Liver (tissue), 3 donors: ENCODE data around the gene LRRC45.

Source experiments
- EGR1 ChIP-seq, 2 donors: IDR thresholded peaks; 2 replicates each; pipeline ENCODE4 v1.6.1; 2016 to 2018; ENCODE audit warnings: antibody characterized with exemption in 2 of 2, low read depth in 2 of 2
- FOXA1 ChIP-seq: IDR thresholded peaks from 2 replicates; pipeline ENCODE4 v1.6.1; 2016; ENCODE audit warnings: antibody characterized with exemption
- GABPA ChIP-seq, 2 donors: IDR thresholded peaks in 1 of 2; conservative IDR thresholded peaks in 1 of 2; 2 replicates each; pipeline ENCODE4 v1.6.1; 2016; ENCODE audit warnings: antibody characterized with exemption in 2 of 2, mild to moderate bottlenecking in 1 of 2, moderate library complexity in 1 of 2
- JUND ChIP-seq, 2 donors: IDR thresholded peaks; 2 replicates each; pipeline ENCODE4 v1.6.1; 2016; ENCODE audit warnings: antibody characterized with exemption in 2 of 2
- RAD21 ChIP-seq, 2 donors: IDR thresholded peaks; 2 replicates each; pipeline ENCODE4 v1.6.1; 2016; ENCODE audit warnings: antibody characterized with exemption in 2 of 2, mild to moderate bottlenecking in 2 of 2
- TAF1 ChIP-seq: conservative IDR thresholded peaks from 2 replicates; pipeline ENCODE4 v1.6.1; 2016; ENCODE audit warnings: antibody characterized with exemption, mild to moderate bottlenecking
- TF ChIP-seq, protein P1 (sequence below): fragments of 150-350 bp; IDR thresholded peaks from 2 replicates; pipeline ENCODE4 v1.5.1; 2017; ENCODE audit warnings: improper control_type of control experiment, low read depth, low read length; ENCODE audit not compliant: missing input control
- TF ChIP-seq, protein P2 (sequence below): IDR thresholded peaks from 2 replicates; pipeline ENCODE4 v1.6.1; 2016; ENCODE audit warnings: antibody characterized with exemption
- donor health status: healthy.
- donor health status: healthy.

DNA sequence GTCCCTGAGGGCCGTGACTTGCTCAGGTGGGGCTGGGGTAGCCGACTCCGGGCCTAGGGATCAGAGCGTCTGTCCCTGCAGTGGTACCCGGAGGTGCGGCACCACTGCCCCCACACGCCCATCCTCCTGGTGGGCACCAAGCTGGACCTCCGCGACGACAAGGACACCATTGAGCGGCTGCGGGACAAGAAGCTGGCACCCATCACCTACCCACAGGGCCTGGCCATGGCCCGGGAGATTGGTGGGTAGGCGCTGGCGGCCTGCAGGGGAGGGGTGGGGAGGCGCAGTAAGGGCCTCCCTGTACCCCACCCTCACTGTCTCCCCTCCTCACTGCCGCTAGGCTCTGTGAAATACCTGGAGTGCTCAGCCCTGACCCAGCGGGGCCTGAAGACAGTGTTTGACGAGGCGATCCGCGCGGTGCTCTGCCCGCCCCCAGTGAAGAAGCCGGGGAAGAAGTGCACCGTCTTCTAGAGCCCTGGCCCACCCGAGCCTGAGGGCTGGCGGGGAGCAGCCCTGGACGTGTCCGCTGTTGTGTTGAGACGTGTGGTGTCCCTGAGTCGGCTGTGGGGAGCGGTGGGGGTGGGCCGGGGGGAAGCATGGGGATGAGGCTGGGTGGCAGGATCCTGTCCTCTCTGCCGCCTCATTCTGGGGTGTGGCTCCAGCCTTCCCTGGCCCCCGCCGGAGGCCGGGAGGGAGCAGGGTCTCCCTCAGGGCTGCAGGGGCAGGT lies 10.4 kb downstream of the LRRC45 start:
- TF ChIP-seq JUND (IDR thresholded peaks at IDR 0.05): no peak
- TF ChIP-seq, protein P1, sequence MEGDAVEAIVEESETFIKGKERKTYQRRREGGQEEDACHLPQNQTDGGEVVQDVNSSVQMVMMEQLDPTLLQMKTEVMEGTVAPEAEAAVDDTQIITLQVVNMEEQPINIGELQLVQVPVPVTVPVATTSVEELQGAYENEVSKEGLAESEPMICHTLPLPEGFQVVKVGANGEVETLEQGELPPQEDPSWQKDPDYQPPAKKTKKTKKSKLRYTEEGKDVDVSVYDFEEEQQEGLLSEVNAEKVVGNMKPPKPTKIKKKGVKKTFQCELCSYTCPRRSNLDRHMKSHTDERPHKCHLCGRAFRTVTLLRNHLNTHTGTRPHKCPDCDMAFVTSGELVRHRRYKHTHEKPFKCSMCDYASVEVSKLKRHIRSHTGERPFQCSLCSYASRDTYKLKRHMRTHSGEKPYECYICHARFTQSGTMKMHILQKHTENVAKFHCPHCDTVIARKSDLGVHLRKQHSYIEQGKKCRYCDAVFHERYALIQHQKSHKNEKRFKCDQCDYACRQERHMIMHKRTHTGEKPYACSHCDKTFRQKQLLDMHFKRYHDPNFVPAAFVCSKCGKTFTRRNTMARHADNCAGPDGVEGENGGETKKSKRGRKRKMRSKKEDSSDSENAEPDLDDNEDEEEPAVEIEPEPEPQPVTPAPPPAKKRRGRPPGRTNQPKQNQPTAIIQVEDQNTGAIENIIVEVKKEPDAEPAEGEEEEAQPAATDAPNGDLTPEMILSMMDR: no peak
- TF ChIP-seq GABPA (IDR thresholded peaks at IDR 0.05 in 1 of 2, conservative IDR thresholded peaks at IDR 0.05 in 1 of 2): no peak
- TF ChIP-seq EGR1 (IDR thresholded peaks at IDR 0.05; ENCODE audit: low read depth in 2 of 2): no peak
- TF ChIP-seq RAD21 (IDR thresholded peaks at IDR 0.05): no peak
- TF ChIP-seq, protein P2, sequence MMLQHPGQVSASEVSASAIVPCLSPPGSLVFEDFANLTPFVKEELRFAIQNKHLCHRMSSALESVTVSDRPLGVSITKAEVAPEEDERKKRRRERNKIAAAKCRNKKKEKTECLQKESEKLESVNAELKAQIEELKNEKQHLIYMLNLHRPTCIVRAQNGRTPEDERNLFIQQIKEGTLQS: no peak
- no peak for TF ChIP-seq TAF1
- no peak for TF ChIP-seq FOXA1
